ENCODE measurements around the gene TMX4.
"Not testable (repeated sequence)": the region's sequence is repeated elsewhere in the genome, so short reads cannot be mapped to it uniquely, and the experiment has no call there.

The TMX4 gene

GRCh38 chr20:8019246-8019997 is at the start of gene TMX4:
TMX4 (minus strand) TSS chr20:8019761; CDS start chr20:8019613, 148 bp downstream.
- peak; percentile 81 for DNase-seq (ENCODE audit: low read depth)

- DNase-seq (ENCODE audit: low read depth): no peak
Measured at GRCh38 chr20:8067082-8067481, 47.5 kb upstream of the TMX4 start.

DNA sequence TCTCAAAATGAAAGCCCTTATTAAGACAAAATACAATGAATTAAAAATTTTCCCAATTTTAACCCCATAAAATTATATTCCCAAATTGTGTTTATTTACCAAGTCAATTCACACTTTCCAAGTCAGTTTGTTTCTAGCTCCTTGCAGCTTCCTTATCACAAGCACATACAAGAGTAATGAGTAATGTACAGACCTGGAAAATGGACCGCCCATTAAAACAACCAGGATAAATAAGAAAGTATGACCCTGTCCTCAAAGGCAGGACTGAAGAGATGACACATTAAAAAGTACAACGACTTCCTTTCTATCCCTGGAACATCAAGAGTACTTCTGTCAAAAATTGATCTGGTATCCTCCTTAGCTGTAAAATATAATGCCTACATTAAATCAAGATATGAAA is 47.1 kb upstream of the TMX4 start:
- DNase-seq (ENCODE audit: low read depth): no peak

GRCh38 chr20:8065691-8066090 is 46.1 kb upstream of the TMX4 start:
- no peak for DNase-seq (ENCODE audit: low read depth)

- no peak for DNase-seq (ENCODE audit: low read depth)
Measured at GRCh38 chr20:8062756-8063155, 43.2 kb upstream of the TMX4 start.

GRCh38 chr20:8061861-8062518 is 42.4 kb upstream of the TMX4 start:
- DNase-seq (ENCODE audit: low read depth): no peak

DNA sequence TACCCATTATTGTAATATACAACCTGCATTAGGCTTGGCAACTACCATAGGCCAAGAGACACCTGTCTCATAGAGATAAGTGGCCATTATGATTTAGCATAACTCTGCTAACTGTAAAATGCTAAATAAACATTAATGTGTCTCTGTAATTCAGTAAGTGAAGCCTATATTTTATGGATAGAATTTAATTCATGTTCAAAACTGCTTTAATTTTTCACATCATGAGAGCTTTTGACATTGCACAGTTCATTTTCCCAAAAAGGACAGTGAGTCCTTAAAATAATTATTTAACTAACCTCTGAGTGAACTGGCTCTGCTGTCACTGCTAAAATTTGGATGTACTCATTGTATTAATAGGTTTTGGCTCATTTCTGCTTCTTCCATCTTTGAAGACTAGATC is 41.4 kb upstream of the TMX4 start:
- DNase-seq (ENCODE audit: low read depth): no peak

- DNase-seq (ENCODE audit: low read depth): no peak
Measured at GRCh38 chr20:8057871-8058270, 38.3 kb upstream of the TMX4 start.

DNA sequence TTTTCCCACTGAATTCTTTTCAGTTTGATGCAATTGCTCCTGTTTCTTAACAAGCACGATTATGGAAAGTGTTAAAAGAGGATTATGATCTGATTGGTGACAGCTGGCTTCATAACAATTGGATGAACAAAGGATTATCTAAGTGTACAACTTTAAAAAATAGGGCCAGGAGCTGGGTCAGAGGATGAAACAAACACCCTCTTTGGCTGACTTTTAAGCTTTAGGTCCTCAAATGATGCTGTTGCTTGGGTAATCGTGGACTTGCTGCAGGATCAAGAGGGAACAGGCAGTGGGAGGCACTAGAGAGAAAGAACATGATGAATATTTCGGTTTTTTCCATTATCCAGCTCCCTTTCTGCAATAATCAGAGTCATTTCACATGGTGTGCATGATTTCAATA is 35.5 kb upstream of the TMX4 start:
- no peak for DNase-seq (ENCODE audit: low read depth)

- DNase-seq (ENCODE audit: low read depth): no peak
Measured at GRCh38 chr20:8050157-8050837, 30.7 kb upstream of the TMX4 start.

GRCh38 chr20:8049310-8049709 is 29.7 kb upstream of the TMX4 start:
- no peak for DNase-seq (ENCODE audit: low read depth)

DNA sequence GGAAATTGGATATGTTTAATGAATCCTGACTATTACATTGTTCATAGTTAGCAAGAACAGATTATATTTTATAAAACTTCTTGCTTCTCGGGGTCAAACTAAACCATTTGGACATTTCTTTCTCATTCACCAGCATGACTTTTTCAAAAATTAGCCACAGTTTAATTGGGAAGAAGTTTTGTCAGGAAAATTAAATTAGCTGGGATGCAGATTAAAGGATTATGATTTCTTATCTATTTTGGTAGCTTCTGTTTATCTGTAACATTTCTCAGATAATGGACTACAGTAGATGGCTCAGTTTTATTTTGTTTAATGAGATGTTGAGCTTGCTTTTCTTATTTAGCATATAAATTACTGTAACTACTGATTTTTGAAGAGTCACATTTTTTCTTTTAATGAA is 26.4 kb upstream of the TMX4 start:
- DNase-seq (ENCODE audit: low read depth): no peak

DNA sequence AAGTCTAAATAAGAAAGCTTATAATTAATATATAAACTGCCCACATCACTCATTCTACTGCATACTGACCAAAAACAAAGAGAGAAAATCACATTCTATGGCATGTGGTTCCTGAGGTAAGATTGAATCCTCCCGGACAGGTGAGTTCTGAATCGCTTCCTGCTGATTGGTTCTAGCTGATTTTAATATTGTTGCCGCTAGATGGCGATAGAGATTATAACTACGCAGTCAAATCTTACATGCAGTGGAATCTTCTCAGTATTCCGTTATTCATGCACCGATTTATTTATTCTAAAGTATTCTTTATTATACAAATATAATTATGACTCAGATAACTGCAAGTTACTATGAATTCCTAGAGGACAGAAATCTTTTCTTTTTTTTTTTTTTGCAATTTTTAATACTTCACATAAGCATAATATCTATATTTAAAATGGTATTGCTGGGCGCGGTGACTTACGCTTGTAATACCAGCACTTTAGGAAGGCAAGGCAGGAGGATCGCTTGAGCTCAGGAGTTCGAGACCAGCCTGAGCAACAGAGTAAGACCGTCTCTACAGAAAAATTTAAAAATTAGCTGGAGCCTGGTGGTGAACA is 24.2 kb upstream of the TMX4 start:
- DNase-seq (ENCODE audit: low read depth): peak; percentile 17

GRCh38 chr20:8039042-8039441 is 19.5 kb upstream of the TMX4 start:
- no peak for DNase-seq (ENCODE audit: low read depth)

DNA sequence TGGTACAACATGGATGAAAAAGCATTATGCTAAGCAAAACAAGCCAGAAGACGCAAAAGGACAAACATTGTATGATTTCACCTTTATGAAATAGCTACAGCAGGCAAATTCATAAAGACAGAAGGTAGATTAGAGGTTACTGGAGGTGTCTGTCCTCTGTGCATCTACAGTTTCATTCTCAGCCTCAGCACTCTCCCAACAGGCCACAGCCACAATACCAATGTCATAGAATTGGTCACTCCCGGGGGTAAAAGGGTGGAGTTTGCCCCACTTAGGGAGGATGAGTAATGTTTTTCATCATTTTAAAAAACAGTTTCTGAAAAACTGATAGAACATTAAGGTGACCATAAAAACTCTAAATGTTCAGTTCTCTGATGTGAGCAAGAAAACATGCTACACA is 17.2 kb upstream of the TMX4 start:
- no peak for DNase-seq (ENCODE audit: low read depth)

DNA sequence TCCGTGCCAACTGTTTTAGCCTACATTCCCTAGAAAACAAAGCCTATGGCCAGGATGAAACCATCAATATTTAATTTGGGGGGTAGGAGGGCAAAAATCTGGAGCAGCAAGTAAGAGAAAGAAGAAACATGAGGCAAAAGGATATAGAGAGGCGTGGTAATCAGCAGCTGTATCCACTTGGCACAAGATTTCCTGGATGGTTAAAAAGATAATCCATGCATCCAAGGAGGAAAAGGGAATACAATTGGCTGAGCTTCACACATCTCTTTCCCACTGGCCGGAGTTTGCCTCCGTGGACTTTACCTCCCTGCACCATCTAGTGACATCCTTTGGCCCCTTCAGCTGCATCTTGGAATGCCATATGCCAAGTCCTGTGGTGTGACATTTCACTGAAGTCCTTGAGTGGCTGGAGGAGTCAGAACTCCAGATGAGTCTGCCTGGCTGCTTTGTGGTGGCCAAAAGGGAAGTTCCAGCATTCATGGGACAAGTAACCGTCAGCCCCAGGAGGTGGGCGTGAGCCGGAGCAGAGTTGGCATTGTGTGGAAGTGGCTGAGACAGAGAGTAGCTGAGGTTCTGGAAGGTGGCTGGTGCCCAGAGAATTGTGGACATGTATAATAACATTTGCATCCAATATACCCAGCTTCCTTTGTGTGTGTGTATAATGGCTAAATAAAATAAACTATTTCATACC is 13.7 kb upstream of the TMX4 start:
- no peak for DNase-seq (ENCODE audit: low read depth)

DNA sequence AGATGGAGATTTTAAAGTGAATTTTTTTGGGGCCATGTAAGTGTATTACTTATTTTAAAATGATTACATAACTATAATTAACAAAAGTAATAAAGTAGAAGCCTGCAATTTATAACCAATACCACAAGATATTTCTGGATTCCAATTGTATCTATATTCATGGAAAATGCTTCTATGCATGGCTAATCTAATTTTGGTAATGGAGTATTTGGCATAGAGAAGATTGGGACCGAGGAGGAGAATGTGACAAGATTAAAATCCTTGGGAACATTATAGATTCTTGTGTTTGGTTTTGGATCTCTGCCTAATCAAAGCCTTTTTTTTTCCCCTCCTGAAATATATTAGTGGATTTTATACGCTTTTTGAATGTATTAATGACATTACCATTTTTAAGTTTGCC is 12.9 kb upstream of the TMX4 start:
- no peak for DNase-seq (ENCODE audit: low read depth)

- DNase-seq (ENCODE audit: low read depth): not testable (repeated sequence)
Measured at GRCh38 chr20:8031539-8031938, 12.0 kb upstream of the TMX4 start.

GRCh38 chr20:8021541-8022269 is 2.1 kb upstream of the TMX4 start:
- DNase-seq (ENCODE audit: low read depth): no peak

DNA sequence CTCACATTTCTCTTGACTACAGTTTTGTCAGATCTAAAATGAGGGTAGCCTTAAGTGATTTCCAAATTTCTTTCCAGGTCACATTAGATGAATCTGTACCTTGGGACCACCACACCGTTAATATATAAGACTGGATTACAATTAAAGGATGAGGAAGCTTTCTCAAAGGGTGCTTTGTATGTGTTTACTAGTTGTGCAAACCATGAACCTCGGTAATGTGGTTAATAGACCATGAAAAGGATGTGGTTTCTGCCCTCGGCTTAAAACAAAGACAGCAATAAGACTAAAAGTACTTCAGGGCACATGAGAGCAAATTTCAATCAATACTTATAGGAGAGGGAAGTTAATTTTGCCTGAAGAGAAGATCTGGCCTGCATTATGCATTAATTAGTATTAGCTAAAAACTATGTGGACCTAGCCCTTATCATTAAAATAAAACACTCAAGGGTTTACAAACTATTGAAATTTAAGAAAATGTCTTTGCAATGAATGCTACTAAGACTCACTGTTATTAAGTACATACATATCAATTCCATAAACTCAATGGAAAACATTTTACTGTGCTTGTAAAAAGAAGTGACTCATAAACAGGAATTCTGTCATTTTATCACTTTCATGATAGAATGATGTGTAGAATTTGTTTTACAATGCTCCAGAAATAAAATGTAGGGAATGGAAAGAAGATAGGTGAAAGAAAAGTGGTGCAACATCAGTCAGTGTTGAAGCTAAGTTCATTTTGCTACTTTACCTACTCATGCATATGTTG is 936 bp upstream of the TMX4 start:
- DNase-seq (ENCODE audit: low read depth): no peak

GRCh38 chr20:8019998-8020247 is 362 bp upstream of the TMX4 start:
- DNase-seq (ENCODE audit: low read depth): no peak

Data from HS-27A (cell line).